Endothelial cell of umbilical vein (primary cell): ENCODE results near the gene DENND1A. TPM values are rescaled to one million over a fixed set of nuclear protein-coding genes. Genes with fewer than 3 reads are reported as not detected.

ENCODE experiments used
- Bru-seq: library from RNA; stranded (reverse); fragments of 400-500 nt; gene quantifications from one replicate; lab custom pipeline; 2021; lab: Mats Ljungman, UMichigan
- BruChase-seq, 2 experiments: library from RNA; stranded (reverse); fragments of 400-500 nt; gene quantifications; one replicate each; lab custom pipeline; 2021; lab: Mats Ljungman, UMichigan
- BruUV-seq: library from RNA; stranded (reverse); fragments of 400-500 nt; replicated peaks from 2 replicates; lab custom pipeline; 2021; lab: Mats Ljungman, UMichigan
- CTCF ChIA-PET: fragments of 300-600, 350-600 bp; sonication (Branson Sonifier 250); formaldehyde crosslinking; loops from one replicate; lab custom pipeline; 2021; ENCODE audit warnings: antibody characterized with exemption, inconsistent platforms; lab: Charles Lee
- POLR2A ChIA-PET: fragments of 300-600, 350-600 bp; sonication (Branson Sonifier 250); formaldehyde crosslinking; loops from one replicate; lab custom pipeline; 2021; ENCODE audit warnings: antibody characterized with exemption, inconsistent platforms; lab: Charles Lee
- DNase-seq: peaks from one replicate; pipeline ENCODE4 v3.0.0-alpha.2; 2011; ENCODE audit warnings: low read depth, low spot score
- FAIRE-seq: peaks from 2 replicates; lab custom pipeline; 2011; peaks lifted over from hg19 to GRCh38; lab: Jason Lieb, UNC
- H2AFZ ChIP-seq: 2 replicates; pipeline ENCODE4 v1.6.0; 2012; ENCODE audit warnings: low read depth, low read length, control low read depth, inconsistent platforms
- H3K27ac ChIP-seq: 2 replicates; pipeline ENCODE4 v1.5.1; 2011; ENCODE audit warnings: low read depth, mild to moderate bottlenecking, control low read depth, low read length, moderate library complexity; ENCODE audit not compliant: insufficient read depth
- H3K27me3 ChIP-seq, 2 experiments: 2 replicates each; pipeline versions ENCODE4 v1.6.0 to v1.6.1; 2011; ENCODE audit warnings: low read length in 2 of 2, mixed read lengths in 1 of 2; ENCODE audit not compliant: control insufficient read depth in 2 of 2, insufficient read depth in 2 of 2
- H3K36me3 ChIP-seq, 2 experiments: 2 replicates in 1 of 2; 3 replicates in 1 of 2; pipeline ENCODE4 v1.5.1; 2011; ENCODE audit warnings: low read length in 2 of 2, mild to moderate bottlenecking in 1 of 2, moderate library complexity in 1 of 2; ENCODE audit not compliant: control insufficient read depth in 2 of 2, insufficient read depth in 2 of 2; ENCODE audit errors: extremely low read depth in 1 of 2
- H3K4me1 ChIP-seq: 3 replicates; pipeline ENCODE4 v1.5.1; 2011; ENCODE audit warnings: mild to moderate bottlenecking, low read length; ENCODE audit not compliant: control insufficient read depth, insufficient read depth; ENCODE audit errors: extremely low read depth
- H3K4me2 ChIP-seq: 2 replicates; pipeline ENCODE4 v1.6.1; 2011; ENCODE audit warnings: low read length, control low read depth, mixed read lengths; ENCODE audit not compliant: insufficient read depth
- H3K4me3 ChIP-seq, 3 experiments: fragments of 200-600 bp in 1 of 3; sonication (generic), shearing (Covaris generic) in 1 of 3; replicated peaks in 1 of 3; 2 replicates each; pipeline ENCODE4 v1.5.1; 2011 to 2016; ENCODE audit warnings: control low read depth in 3 of 3, low read length in 3 of 3, mild to moderate bottlenecking in 2 of 3, inconsistent platforms in 1 of 3, low read depth in 1 of 3, moderate library complexity in 1 of 3; ENCODE audit not compliant: insufficient read depth in 1 of 3
- H3K79me2 ChIP-seq: 2 replicates; pipeline ENCODE4 v1.6.0; 2012; ENCODE audit warnings: low read length, inconsistent platforms; ENCODE audit not compliant: control insufficient read depth, insufficient read depth
- H3K9ac ChIP-seq: replicated peaks from 2 replicates; pipeline ENCODE3; 2011; ENCODE audit warnings: low read length, control low read depth; ENCODE audit not compliant: insufficient read depth; ENCODE audit errors: extremely low read depth
- H3K9me1 ChIP-seq: replicated peaks from 3 replicates; pipeline ENCODE4 v1.6.0; 2011; ENCODE audit warnings: mild to moderate bottlenecking, low read length; ENCODE audit not compliant: control insufficient read depth, insufficient read depth; ENCODE audit errors: extremely low read depth
- H3K9me3 ChIP-seq: replicated peaks from 2 replicates; pipeline ENCODE4 v1.5.1; 2012; ENCODE audit warnings: low read length, inconsistent platforms; ENCODE audit not compliant: control insufficient read depth, insufficient read depth
- H4K20me1 ChIP-seq: replicated peaks from 2 replicates; pipeline ENCODE3; 2011; ENCODE audit warnings: mild to moderate bottlenecking, low read length; ENCODE audit not compliant: control insufficient read depth, insufficient read depth; ENCODE audit errors: extremely low read depth
- POLR2AphosphoS5 ChIP-seq: IDR thresholded peaks from 2 replicates; pipeline ENCODE4 v1.6.1; 2012; ENCODE audit warnings: low read depth, mild to moderate bottlenecking, control low read depth, low read length, moderate library complexity; ENCODE audit not compliant: insufficient read depth
- dilution Hi-C: fragments of 300-500 bp; cut with MboI; formaldehyde crosslinking; loops from one replicate; pipeline ENCODE4 v1.15.0; 2019; ENCODE audit warnings: low sequenced_read_pairs; ENCODE audit not compliant: extremely low pct_ligation_motif_present
- intact Hi-C: fragments of 100-400 bp; cut with micrococcal nuclease; formaldehyde crosslinking; loops from one replicate; pipeline ENCODE4 v1.10.0; 2022
- long read RNA-seq: library from polyadenylated mRNA; stranded (forward); transcript quantifications from one replicate; pipeline ENCODE4 v2.0.0, GENCODE V29; 2021
- polyA minus RNA-seq, 3 experiments: library from RNA; depleted of rRNA, polyadenylated mRNA; stranded (reverse); fragments of >200 nt; gene quantifications; 1 replicate in 1 of 3; 2 replicates in 2 of 3; pipeline ENCODE4 v1.2.3, GENCODE V29; 2011
- polyA plus RNA-seq, 4 experiments: library from polyadenylated mRNA; depleted of rRNA in 3 of 4; stranded (reverse) in 3 of 4; unstranded in 1 of 4; fragments of >200 nt; gene quantifications; 2 replicates each; pipeline versions ENCODE4 v1.2.1 to v1.2.3, GENCODE V29; 2011 to 2012; ENCODE audit warnings: missing spikeins in 1 of 4
- total RNA-seq: library from RNA; stranded (reverse); gene quantifications from 2 replicates; pipeline ENCODE4 v1.2.3, GENCODE V29; 2021
- TF ChIP-seq, protein P1 (sequence below), 2 donors: IDR thresholded peaks; 1 replicate in 1 of 2; 2 replicates in 1 of 2; pipeline ENCODE4 v1.5.1; 2011; ENCODE audit warnings: low read length in 2 of 2, mild to moderate bottlenecking in 2 of 2, moderate library complexity in 2 of 2, control low read depth in 1 of 2, inconsistent platforms in 1 of 2, low read depth in 1 of 2; ENCODE audit not compliant: insufficient read depth in 1 of 2; ENCODE audit errors: extremely low read depth in 1 of 2
- TF ChIP-seq, protein P2 (sequence below): IDR thresholded peaks from 2 replicates; pipeline ENCODE4 v1.6.1; 2011; ENCODE audit not compliant: insufficient read depth, insufficient read length

Gene DENND1A, protein sequence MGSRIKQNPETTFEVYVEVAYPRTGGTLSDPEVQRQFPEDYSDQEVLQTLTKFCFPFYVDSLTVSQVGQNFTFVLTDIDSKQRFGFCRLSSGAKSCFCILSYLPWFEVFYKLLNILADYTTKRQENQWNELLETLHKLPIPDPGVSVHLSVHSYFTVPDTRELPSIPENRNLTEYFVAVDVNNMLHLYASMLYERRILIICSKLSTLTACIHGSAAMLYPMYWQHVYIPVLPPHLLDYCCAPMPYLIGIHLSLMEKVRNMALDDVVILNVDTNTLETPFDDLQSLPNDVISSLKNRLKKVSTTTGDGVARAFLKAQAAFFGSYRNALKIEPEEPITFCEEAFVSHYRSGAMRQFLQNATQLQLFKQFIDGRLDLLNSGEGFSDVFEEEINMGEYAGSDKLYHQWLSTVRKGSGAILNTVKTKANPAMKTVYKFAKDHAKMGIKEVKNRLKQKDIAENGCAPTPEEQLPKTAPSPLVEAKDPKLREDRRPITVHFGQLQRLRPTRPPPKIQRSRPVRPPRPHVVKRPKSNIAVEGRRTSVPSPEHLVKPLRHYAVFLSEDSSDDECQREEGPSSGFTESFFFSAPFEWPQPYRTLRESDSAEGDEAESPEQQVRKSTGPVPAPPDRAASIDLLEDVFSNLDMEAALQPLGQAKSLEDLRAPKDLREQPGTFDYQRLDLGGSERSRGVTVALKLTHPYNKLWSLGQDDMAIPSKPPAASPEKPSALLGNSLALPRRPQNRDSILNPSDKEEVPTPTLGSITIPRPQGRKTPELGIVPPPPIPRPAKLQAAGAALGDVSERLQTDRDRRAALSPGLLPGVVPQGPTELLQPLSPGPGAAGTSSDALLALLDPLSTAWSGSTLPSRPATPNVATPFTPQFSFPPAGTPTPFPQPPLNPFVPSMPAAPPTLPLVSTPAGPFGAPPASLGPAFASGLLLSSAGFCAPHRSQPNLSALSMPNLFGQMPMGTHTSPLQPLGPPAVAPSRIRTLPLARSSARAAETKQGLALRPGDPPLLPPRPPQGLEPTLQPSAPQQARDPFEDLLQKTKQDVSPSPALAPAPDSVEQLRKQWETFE
- total RNA-seq (15.7 and 18.5 TPM in 2 replicates), polyA plus RNA-seq (23.6 and 24.5 TPM in 2 replicates), polyA minus RNA-seq (47.1 and 58.8 TPM in 2 replicates), Bru-seq, nascent RNA (percentile 67 among the genes with signal in this experiment), BruChase-seq, experiment 1, labeled RNA remaining after a 6-hour chase (percentile 56 among the genes with signal in this experiment), BruChase-seq, experiment 2, labeled RNA remaining after a 2-hour chase (percentile 59 among the genes with signal in this experiment)
- polyA plus RNA-seq (2011; cell fraction: cytosol; rRNA removed) = 18.9 and 21.1 TPM in 2 replicates
- polyA plus RNA-seq (2011; cell fraction: nucleus; rRNA removed) = 24.8 and 26.8 TPM in 2 replicates
- 17.3 and 22.7 TPM in 2 replicates for polyA plus RNA-seq (2012)
- polyA minus RNA-seq (2011; cell fraction: cytosol; rRNA and poly(A)+ RNA removed) = 41.7 TPM
- polyA minus RNA-seq (2011; cell fraction: nucleus; rRNA and poly(A)+ RNA removed) = 33.5 and 66.7 TPM in 2 replicates
- long read RNA-seq, partial matches to known transcripts = 1 of 12 reads
- long read RNA-seq, other reads (novel, unspliced or antisense) = 9 of 12 reads

DNA sequence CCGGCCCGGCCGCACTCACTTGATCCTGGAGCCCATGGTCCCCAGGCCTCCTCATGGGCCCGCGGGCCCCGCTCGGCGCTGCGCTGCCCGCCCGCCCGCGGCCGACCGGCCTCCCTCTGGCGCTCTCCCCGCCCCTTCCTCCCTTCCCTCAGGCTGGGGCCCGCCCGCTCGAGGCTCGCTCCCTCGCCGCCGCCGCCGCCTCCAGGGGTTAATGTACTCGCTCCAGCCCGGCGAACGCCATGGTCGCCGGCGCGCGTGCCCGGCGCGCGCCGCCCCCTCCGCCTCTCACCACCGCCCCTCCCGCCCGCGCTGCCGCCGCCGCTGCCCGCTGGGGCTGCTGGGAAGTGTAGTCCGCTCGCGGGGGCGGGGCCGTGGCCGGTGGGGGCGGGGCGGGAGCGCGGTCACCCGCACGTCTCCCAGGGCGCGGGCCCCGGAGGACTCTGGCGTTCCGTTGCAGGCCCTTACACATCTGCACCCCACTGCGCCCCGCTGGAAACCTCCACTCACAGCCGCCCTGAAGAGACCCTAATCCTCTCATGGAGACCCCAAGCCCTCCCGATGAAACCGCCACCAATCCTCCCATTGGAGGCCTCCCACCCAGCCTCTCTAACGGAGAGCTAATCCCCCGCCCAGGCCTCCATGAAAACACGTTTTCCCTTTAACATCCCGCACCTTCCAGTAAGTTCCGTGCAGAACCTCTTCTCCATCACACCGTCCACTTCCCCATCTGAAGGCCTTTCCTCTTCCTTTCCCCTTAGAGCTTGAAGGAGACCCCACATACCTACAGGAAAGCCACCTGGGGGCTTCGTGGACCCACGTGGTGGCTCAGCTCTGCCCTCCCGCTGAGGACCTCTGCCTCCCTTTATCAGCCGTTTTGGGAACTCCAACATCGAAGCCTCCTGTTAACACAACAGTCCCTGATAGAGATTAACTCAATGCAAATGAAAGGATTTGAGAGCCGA lies at the start of gene DENND1A:
DENND1A (minus strand) TSS at position 257 of the 962 bp plus-strand sequence; CDS start at position 36, 221 bp downstream.
- POLR2A ChIA-PET = no interaction called here
- peak; percentile 87 for FAIRE-seq
- peaks cover 13% of the 10 kb centered on the region for H3K4me1 ChIP-seq
- H3K27me3 ChIP-seq = no peaks in the 10 kb centered on the region
- H2AFZ ChIP-seq = peak within 1 kb of the TSS; percentile 96
- intact Hi-C loops = loop anchor here (2.0 to 10.0 kb wide), 3 partner anchors 82 to 385 kb away; partner anchors contain the start of gene LHX2
- H4K20me1 ChIP-seq = no peaks in the 10 kb centered on the region
- DNase-seq = peak; percentile 92
- dilution Hi-C loops = no loop called here
- TF ChIP-seq POLR2AphosphoS5 = peak; percentile 64
- TF ChIP-seq, protein P1, sequence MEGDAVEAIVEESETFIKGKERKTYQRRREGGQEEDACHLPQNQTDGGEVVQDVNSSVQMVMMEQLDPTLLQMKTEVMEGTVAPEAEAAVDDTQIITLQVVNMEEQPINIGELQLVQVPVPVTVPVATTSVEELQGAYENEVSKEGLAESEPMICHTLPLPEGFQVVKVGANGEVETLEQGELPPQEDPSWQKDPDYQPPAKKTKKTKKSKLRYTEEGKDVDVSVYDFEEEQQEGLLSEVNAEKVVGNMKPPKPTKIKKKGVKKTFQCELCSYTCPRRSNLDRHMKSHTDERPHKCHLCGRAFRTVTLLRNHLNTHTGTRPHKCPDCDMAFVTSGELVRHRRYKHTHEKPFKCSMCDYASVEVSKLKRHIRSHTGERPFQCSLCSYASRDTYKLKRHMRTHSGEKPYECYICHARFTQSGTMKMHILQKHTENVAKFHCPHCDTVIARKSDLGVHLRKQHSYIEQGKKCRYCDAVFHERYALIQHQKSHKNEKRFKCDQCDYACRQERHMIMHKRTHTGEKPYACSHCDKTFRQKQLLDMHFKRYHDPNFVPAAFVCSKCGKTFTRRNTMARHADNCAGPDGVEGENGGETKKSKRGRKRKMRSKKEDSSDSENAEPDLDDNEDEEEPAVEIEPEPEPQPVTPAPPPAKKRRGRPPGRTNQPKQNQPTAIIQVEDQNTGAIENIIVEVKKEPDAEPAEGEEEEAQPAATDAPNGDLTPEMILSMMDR (IDR thresholded peaks at IDR 0.05; ENCODE audit: extremely low read depth in 1 of 2, insufficient read depth in 1 of 2, low read depth in 1 of 2, low read length in 2 of 2) = no peak
- TF ChIP-seq, protein P2, sequence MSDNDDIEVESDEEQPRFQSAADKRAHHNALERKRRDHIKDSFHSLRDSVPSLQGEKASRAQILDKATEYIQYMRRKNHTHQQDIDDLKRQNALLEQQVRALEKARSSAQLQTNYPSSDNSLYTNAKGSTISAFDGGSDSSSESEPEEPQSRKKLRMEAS = no peak
- peaks cover 13% of the 10 kb centered on the region for H3K79me2 ChIP-seq
- no peaks in the 10 kb centered on the region for H3K9me3 ChIP-seq
- H3K9ac ChIP-seq = peak within 1 kb of the TSS; percentile 62
- CTCF ChIA-PET = no interaction called here
- peak within 1 kb of the TSS; percentile 99 for H3K4me2 ChIP-seq
- peak within 1 kb of the TSS; percentile 50 to 87 (median 87) for H3K4me3 ChIP-seq
- BruUV-seq = no TSS peak
- no peaks in the 10 kb centered on the region for H3K36me3 ChIP-seq
- no peak within 1 kb of the TSS for H3K27ac ChIP-seq
- H3K9me1 ChIP-seq = no peaks in the 10 kb centered on the region
